Smooth muscle cell (in vitro differentiated cells): Measurements from ENCODE around the gene ACOX2. TPM values are rescaled to one million over a fixed set of nuclear protein-coding genes. Genes with fewer than 3 reads are reported as not detected.

Experiments used
- DNase-seq: peaks from one replicate; lab custom pipeline; 2025; ENCODE audit not compliant: unreplicated experiment; lab: John Stamatoyannopoulos, UW
- H2AFZ ChIP-seq: fragments of 200-600 bp; sonication (generic); 2 replicates; pipeline ENCODE4 v1.6.0; 2016; ENCODE audit warnings: antibody characterized with exemption, low read depth, mild to moderate bottlenecking
- H3F3A ChIP-seq: fragments of 200-600 bp; sonication (generic); 2 replicates; pipeline ENCODE4 v1.6.0; 2017; ENCODE audit warnings: antibody characterized with exemption, low read depth
- H3K27ac ChIP-seq: fragments of 200-600 bp; sonication (generic); 2 replicates; pipeline ENCODE4 v1.5.1; 2016; ENCODE audit warnings: low read depth, mild to moderate bottlenecking
- H3K27me3 ChIP-seq: fragments of 200-600 bp; sonication (generic); 2 replicates; pipeline ENCODE4 v1.6.1; 2016; ENCODE audit warnings: low read depth, mild to moderate bottlenecking
- H3K36me3 ChIP-seq: fragments of 200-600 bp; sonication (generic); 2 replicates; pipeline ENCODE4 v1.5.1; 2016; ENCODE audit warnings: low read depth
- H3K4me1 ChIP-seq: fragments of 200-600 bp; sonication (generic); 2 replicates; pipeline ENCODE4 v1.5.1; 2016; ENCODE audit warnings: low read depth
- H3K4me2 ChIP-seq: fragments of 200-600 bp; sonication (generic); 2 replicates; pipeline ENCODE4 v1.6.0; 2016; ENCODE audit warnings: mild to moderate bottlenecking
- H3K4me3 ChIP-seq: fragments of 200-600 bp; sonication (generic); 2 replicates; pipeline ENCODE4 v1.5.1; 2016; ENCODE audit warnings: mild to moderate bottlenecking
- H3K79me2 ChIP-seq: fragments of 200-600 bp; sonication (generic); 2 replicates; pipeline ENCODE4 v1.6.0; 2016; ENCODE audit warnings: low read depth, mild to moderate bottlenecking
- H3K9ac ChIP-seq: fragments of 200-600 bp; sonication (generic); 2 replicates; pipeline ENCODE4 v1.6.0; 2016; ENCODE audit warnings: low read depth
- H3K9me3 ChIP-seq: fragments of 200-600 bp; sonication (generic); replicated peaks from 2 replicates; pipeline ENCODE4 v1.5.1; 2016; ENCODE audit warnings: low read depth
- H4K20me1 ChIP-seq: fragments of 200-600 bp; sonication (generic); 2 replicates; pipeline ENCODE4 v1.6.0; 2016; ENCODE audit warnings: low read depth
- WGBS: methylation state at CpG from one replicate; pipeline ENCODE4 v1.1.7; 2016; ENCODE audit warnings: low lambda C conversion rate; 5-methylcytosine and 5-hydroxymethylcytosine counted together
- polyA plus RNA-seq: library from polyadenylated mRNA; unstranded; fragments of >200 nt; fragmentation: Nextera tagmentation; extraction: Ambion mirVana; gene quantifications from 2 replicates; pipeline ENCODE4 v1.2.1, GENCODE V29; 2016
- total RNA-seq: library from RNA; depleted of rRNA; stranded (reverse); fragments of >200 nt; gene quantifications from 2 replicates; pipeline ENCODE4 v1.2.3, GENCODE V29; 2014
- TF ChIP-seq, protein P1 (sequence below): fragments of 200-600 bp; sonication (generic); IDR thresholded peaks from 2 replicates; pipeline ENCODE4 v1.5.1; 2017; ENCODE audit warnings: borderline replicate concordance, mild to moderate bottlenecking, antibody characterized with exemption; ENCODE audit not compliant: insufficient read depth, poor library complexity, severe bottlenecking

Gene ACOX2
- total and polyA plus RNA-seq, 2 experiments from 2014 or later = 8.5 to 13.2 TPM

DNA sequence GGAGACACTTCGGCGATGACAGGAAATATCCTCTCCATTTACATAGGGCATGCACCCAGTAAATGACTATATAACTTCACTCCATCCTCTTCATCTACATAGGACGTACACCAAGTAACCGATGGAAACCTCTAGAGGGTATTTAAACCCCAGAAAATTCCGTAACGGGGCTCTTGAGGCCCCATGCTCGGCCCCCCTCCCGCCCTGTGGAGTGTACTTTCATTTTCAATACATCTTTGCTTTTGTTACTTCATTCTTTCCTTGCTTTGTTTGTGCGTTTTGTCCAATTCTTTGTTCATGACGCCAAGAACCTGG lies 47.7 kb upstream of the ACOX2 start:
- Histone ChIP-seq H3K4me1 (peaks cover 26% of the 10 kb centered on the region), H3K4me3 (peak overlapping the region; percentile 49), H3K79me2 (no peaks in the 10 kb centered on the region), H3K36me3 (no peaks in the 10 kb centered on the region), H2AFZ (no peak overlapping the region), H4K20me1 (no peaks in the 10 kb centered on the region), H3K27me3 (peaks cover 44% of the 10 kb centered on the region), H3K4me2 (peak overlapping the region; percentile 84), H3K9ac (no peak overlapping the region), H3K27ac (no peak overlapping the region), H3K9me3 (no peaks in the 10 kb centered on the region), H3F3A (no peaks in the 10 kb centered on the region)
- WGBS = 77% methylated on average over 10 of the region's 10 CpGs
- no peak for DNase-seq
- TF ChIP-seq, protein P1, sequence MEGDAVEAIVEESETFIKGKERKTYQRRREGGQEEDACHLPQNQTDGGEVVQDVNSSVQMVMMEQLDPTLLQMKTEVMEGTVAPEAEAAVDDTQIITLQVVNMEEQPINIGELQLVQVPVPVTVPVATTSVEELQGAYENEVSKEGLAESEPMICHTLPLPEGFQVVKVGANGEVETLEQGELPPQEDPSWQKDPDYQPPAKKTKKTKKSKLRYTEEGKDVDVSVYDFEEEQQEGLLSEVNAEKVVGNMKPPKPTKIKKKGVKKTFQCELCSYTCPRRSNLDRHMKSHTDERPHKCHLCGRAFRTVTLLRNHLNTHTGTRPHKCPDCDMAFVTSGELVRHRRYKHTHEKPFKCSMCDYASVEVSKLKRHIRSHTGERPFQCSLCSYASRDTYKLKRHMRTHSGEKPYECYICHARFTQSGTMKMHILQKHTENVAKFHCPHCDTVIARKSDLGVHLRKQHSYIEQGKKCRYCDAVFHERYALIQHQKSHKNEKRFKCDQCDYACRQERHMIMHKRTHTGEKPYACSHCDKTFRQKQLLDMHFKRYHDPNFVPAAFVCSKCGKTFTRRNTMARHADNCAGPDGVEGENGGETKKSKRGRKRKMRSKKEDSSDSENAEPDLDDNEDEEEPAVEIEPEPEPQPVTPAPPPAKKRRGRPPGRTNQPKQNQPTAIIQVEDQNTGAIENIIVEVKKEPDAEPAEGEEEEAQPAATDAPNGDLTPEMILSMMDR = no peak

DNA sequence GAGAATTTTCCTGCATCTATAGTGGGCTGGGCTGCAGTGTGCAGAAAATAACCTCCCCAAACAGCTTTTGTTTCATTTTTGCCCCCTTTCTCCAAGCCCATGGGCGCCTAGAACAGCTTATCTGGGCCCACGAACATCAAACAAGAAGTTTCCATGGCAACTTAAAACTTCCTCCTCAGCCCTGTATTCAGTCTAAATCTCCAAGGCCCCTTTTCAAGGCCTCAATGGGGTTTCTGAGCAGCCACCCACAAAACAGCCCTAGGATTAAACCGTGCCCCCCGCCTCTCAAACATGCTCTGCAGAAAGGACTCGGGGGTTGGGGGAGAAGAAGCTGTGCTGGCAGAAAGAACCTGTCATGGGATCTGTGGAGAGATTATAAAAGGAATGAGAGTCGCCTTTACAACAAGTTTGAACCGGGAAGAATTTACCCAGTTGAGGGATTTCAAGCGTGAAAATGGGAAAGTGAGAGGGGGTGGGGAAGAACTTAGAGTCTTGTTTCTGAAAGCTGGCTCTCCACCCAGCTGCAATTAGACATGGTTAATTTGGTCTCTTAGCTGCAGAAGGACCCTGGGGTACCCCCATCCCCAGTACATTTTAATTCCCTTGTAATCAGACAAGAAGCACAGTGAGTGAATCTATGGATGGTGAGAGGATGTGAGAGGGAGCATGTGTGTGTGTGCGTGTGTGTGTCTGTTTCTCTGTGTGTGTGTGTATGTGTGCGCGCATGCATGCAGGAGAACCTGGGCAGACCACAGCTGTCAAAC lies 44.5 kb upstream of the ACOX2 start:
- WGBS = 47% methylated on average over 11 of the region's 11 CpGs
- Histone ChIP-seq H3K9me3 (no peaks in the 10 kb centered on the region), H3F3A (no peaks in the 10 kb centered on the region), H3K27ac (no peak overlapping the region), H3K79me2 (no peaks in the 10 kb centered on the region), H2AFZ (no peak overlapping the region), H3K4me2 (no peak overlapping the region), H4K20me1 (no peaks in the 10 kb centered on the region), H3K4me3 (no peak overlapping the region), H3K9ac (no peak overlapping the region), H3K36me3 (no peaks in the 10 kb centered on the region), H3K4me1 (peaks cover 32% of the 10 kb centered on the region), H3K27me3 (peaks cover 35% of the 10 kb centered on the region)
- no peak for DNase-seq
- TF ChIP-seq, protein P1 = no peak

DNA sequence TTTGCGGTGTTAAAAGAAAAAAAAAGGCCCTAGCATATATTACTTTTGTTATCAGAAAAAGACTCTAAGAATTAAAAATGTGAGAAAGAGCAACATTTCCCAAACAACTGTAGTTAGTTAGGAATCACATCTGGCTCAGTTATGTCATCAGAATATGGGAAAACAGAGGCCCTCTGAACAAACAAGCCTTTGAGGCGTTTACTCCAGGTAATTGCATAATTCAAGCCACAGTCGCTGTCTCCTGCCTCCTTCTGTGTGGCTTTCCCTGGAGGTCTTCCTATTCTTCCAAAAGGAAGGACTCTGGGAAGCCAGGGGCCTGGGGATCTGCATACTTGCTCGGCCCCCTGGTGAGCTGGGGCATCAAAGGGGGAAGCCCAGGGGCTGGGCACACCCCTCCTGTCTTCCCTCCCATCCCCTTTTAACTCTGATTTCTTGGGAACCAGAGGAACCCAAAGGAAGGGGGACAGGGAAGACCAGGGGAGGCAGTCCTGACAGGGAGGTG lies 43.9 kb upstream of the ACOX2 start:
- no peak overlapping the region for H2AFZ ChIP-seq
- TF ChIP-seq, protein P1 = no peak
- H3K4me3 ChIP-seq = no peak overlapping the region
- H3K9ac ChIP-seq = no peak overlapping the region
- no peaks in the 10 kb centered on the region for H3K9me3 ChIP-seq
- no peaks in the 10 kb centered on the region for H3F3A ChIP-seq
- H3K79me2 ChIP-seq = no peaks in the 10 kb centered on the region
- no peaks in the 10 kb centered on the region for H3K36me3 ChIP-seq
- no peak for DNase-seq
- H3K27ac ChIP-seq = no peak overlapping the region
- H4K20me1 ChIP-seq = no peaks in the 10 kb centered on the region
- H3K4me2 ChIP-seq = no peak overlapping the region
- H3K27me3 ChIP-seq = peaks cover 28% of the 10 kb centered on the region
- peaks cover 32% of the 10 kb centered on the region for H3K4me1 ChIP-seq
- 46% methylated on average over 4 of the region's 4 CpGs for WGBS

DNA sequence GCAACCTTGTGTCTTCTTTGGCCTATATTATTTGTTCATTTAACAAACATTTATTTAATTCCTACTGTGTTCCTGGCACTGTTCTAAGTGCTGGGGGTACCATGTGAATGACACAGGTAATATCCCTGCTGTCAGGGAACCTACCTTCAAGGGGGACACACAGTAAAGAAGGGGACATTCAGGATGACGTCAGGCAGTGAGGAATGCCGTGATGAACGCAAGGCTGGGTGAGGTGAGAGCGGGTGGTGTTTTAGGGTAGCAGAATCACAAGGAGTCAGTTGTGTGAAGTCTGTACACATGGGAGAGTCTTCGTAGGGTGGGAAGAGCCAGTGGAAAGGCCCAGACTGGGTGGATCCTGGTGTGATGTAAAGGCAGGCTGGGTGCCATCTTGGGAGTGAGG lies 41.9 kb upstream of the ACOX2 start:
- Histone ChIP-seq H2AFZ (no peak overlapping the region), H3K36me3 (no peaks in the 10 kb centered on the region), H3K9me3 (no peaks in the 10 kb centered on the region), H3K27me3 (peaks cover 8% of the 10 kb centered on the region), H3K4me3 (no peak overlapping the region), H3F3A (no peaks in the 10 kb centered on the region), H3K27ac (no peak overlapping the region), H3K4me2 (no peak overlapping the region), H3K79me2 (no peaks in the 10 kb centered on the region), H4K20me1 (no peaks in the 10 kb centered on the region), H3K4me1 (peaks cover 29% of the 10 kb centered on the region), H3K9ac (no peak overlapping the region)
- 94% methylated on average over 5 of the region's 5 CpGs for WGBS
- TF ChIP-seq, protein P1 = no peak
- DNase-seq = no peak
